HCT116 (cell line): ENCODE data around the gene AQP10.

ENCODE experiments used
- YY1 ChIP-seq: IDR thresholded peaks from 2 replicates; pipeline ENCODE4 v1.6.1; 2011; ENCODE audit warnings: low read length, low read depth, moderate library complexity, mild to moderate bottlenecking; ENCODE audit not compliant: insufficient replicate concordance; ENCODE audit errors: extremely low read depth
- TF ChIP-seq, protein P1 (sequence below), 3 experiments: fragments of 200-600 bp in 1 of 3; sonication (generic) in 1 of 3; IDR thresholded peaks in 2 of 3; conservative IDR thresholded peaks in 1 of 3; 2 replicates each; pipeline ENCODE4 v1.5.1; 2012 to 2017; ENCODE audit warnings: low read depth in 2 of 3, low read length in 2 of 3, antibody characterized with exemption in 1 of 3, borderline replicate concordance in 1 of 3, control low read depth in 1 of 3, mild to moderate bottlenecking in 1 of 3, mixed read lengths in 1 of 3, mixed run types in 1 of 3, moderate library complexity in 1 of 3; ENCODE audit not compliant: insufficient read depth in 1 of 3

DNA sequence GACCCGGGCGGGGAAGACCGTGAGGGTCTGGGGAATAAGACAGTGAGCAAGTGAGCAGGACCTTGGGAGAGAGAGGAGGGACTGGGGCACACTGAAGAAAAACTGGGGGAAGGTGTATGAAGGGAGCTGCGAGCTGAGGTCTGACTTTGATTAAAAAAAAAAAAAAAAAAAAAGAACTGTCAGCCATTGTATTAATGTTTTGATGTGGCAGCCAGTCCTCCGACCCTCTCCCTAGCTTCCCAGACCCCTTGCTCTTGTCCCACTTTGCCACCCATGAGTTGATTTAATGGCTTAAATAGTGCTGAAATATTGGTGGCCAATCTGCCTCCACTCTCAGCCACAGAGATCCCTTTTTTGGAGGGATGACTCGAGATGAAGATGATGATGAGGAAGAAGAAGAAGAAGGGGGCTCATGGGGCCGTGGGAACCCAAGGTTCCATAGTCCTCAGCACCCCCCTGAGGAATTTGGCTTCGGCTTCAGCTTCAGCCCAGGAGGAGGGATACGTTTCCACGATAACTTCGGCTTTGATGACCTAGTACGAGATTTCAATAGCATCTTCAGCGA lies 47.8 kb upstream of the AQP10 start:
- TF ChIP-seq YY1 = no peak
- TF ChIP-seq, protein P1, sequence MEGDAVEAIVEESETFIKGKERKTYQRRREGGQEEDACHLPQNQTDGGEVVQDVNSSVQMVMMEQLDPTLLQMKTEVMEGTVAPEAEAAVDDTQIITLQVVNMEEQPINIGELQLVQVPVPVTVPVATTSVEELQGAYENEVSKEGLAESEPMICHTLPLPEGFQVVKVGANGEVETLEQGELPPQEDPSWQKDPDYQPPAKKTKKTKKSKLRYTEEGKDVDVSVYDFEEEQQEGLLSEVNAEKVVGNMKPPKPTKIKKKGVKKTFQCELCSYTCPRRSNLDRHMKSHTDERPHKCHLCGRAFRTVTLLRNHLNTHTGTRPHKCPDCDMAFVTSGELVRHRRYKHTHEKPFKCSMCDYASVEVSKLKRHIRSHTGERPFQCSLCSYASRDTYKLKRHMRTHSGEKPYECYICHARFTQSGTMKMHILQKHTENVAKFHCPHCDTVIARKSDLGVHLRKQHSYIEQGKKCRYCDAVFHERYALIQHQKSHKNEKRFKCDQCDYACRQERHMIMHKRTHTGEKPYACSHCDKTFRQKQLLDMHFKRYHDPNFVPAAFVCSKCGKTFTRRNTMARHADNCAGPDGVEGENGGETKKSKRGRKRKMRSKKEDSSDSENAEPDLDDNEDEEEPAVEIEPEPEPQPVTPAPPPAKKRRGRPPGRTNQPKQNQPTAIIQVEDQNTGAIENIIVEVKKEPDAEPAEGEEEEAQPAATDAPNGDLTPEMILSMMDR (IDR thresholded peaks at IDR 0.05 in 2 of 3, conservative IDR thresholded peaks at IDR 0.05 in 1 of 3; ENCODE audit: borderline replicate concordance in 1 of 3, insufficient read depth in 1 of 3, low read depth in 2 of 3, low read length in 2 of 3) = no peak
